H1 (cell line): ENCODE data around the gene LDHB. TPM values are rescaled to one million over a fixed set of nuclear protein-coding genes. Genes with fewer than 3 reads are reported as not detected.

Experiments used
- CTCF ChIA-PET: fragments of 300-600 bp; sonication (Branson Sonifier 250); formaldehyde crosslinking; loops from one replicate; lab custom pipeline; 2021; ENCODE audit not compliant: partially characterized antibody; lab: Charles Lee
- POLR2A ChIA-PET: fragments of 300-600 bp; sonication (Branson Sonifier 250); formaldehyde crosslinking; loops from one replicate; lab custom pipeline; 2021; ENCODE audit warnings: inconsistent platforms; ENCODE audit not compliant: partially characterized antibody; lab: Charles Lee
- DNase-seq, 2 experiments: peaks; one replicate each; pipeline versions ENCODE4 v3.0.0 to v3.0.0-alpha.2; 2010 to 2022; ENCODE audit warnings: low spot score in 2 of 2, low read depth in 1 of 2, mixed read lengths in 1 of 2
- FAIRE-seq: peaks from 2 replicates; lab custom pipeline; 2011; peaks lifted over from hg19 to GRCh38; lab: Jason Lieb, UNC
- H2AFZ ChIP-seq: 2 replicates; pipeline ENCODE4 v1.8.1; 2012; ENCODE audit warnings: low read length, inconsistent platforms
- H2AK5ac ChIP-seq: 2 replicates; pipeline ENCODE4 v1.6.1; 2013; ENCODE audit warnings: low read depth, low read length
- H2BK120ac ChIP-seq: replicated peaks from 2 replicates; pipeline ENCODE3; 2013; ENCODE audit warnings: low read depth, low read length, inconsistent platforms
- H2BK12ac ChIP-seq: 2 replicates; pipeline ENCODE4 v1.6.1; 2013; ENCODE audit warnings: low read depth, low read length
- H2BK15ac ChIP-seq: 2 replicates; pipeline ENCODE4 v1.6.1; 2013; ENCODE audit warnings: low read length
- H2BK20ac ChIP-seq: 2 replicates; pipeline ENCODE4 v1.6.1; 2013; ENCODE audit warnings: low read length
- H2BK5ac ChIP-seq: 2 replicates; pipeline ENCODE4 v1.6.1; 2013; ENCODE audit warnings: low read depth, low read length
- H3K14ac ChIP-seq: 2 replicates; pipeline ENCODE4 v1.6.1; 2013; ENCODE audit warnings: inconsistent platforms; ENCODE audit not compliant: insufficient read length
- H3K18ac ChIP-seq: 2 replicates; pipeline ENCODE4 v1.6.1; 2013; ENCODE audit warnings: low read length; ENCODE audit errors: extremely low read depth
- H3K23ac ChIP-seq: 2 replicates; pipeline ENCODE4 v1.6.1; 2013; ENCODE audit warnings: inconsistent platforms; ENCODE audit not compliant: insufficient read length
- H3K23me2 ChIP-seq: 2 replicates; pipeline ENCODE4 v1.6.1; 2013; ENCODE audit warnings: low read depth, low read length
- H3K27ac ChIP-seq: 2 replicates; pipeline ENCODE4 v1.6.1; 2011; ENCODE audit warnings: low read depth, low read length, inconsistent platforms
- H3K27me3 ChIP-seq, 4 experiments: replicated peaks in 1 of 4; 1 replicate in 1 of 4; 2 replicates in 3 of 4; pipeline versions ENCODE4 v1.6.1 to v1.8.1; 2011 to 2013; ENCODE audit warnings: low read length in 3 of 4, mild to moderate bottlenecking in 3 of 4, inconsistent platforms in 2 of 4, mixed read lengths in 2 of 4, moderate library complexity in 1 of 4; ENCODE audit not compliant: control insufficient read depth in 3 of 4, insufficient read depth in 3 of 4; ENCODE audit errors: extremely low read depth in 1 of 4
- H3K36me3 ChIP-seq, 4 experiments: 2 replicates each; pipeline versions ENCODE4 v1.6.1 to v1.8.1; 2011 to 2013; ENCODE audit warnings: mild to moderate bottlenecking in 4 of 4, low read length in 3 of 4, moderate library complexity in 2 of 4, control low read depth in 1 of 4, inconsistent platforms in 1 of 4; ENCODE audit not compliant: insufficient read depth in 4 of 4, control insufficient read depth in 2 of 4
- H3K4ac ChIP-seq: replicated peaks from 2 replicates; pipeline ENCODE3; 2013; ENCODE audit warnings: low read length, low read depth, mixed read lengths, inconsistent platforms; ENCODE audit not compliant: insufficient read length
- H3K4me1 ChIP-seq, 4 experiments: replicated peaks in 1 of 4; 1 replicate in 1 of 4; 2 replicates in 3 of 4; pipeline versions ENCODE4 v1.6.1 to v1.8.1; 2011 to 2013; ENCODE audit warnings: low read length in 3 of 4, inconsistent platforms in 2 of 4, mixed read lengths in 1 of 4; ENCODE audit not compliant: insufficient read depth in 4 of 4, control insufficient read depth in 3 of 4
- H3K4me2 ChIP-seq, 2 experiments: 2 replicates each; pipeline versions ENCODE4 v1.6.1 to v1.8.1; 2011 to 2013; ENCODE audit warnings: low read depth in 2 of 2, low read length in 2 of 2, control low read depth in 1 of 2, inconsistent platforms in 1 of 2, mild to moderate bottlenecking in 1 of 2; ENCODE audit not compliant: insufficient read depth in 1 of 2
- H3K4me3 ChIP-seq, 4 experiments: fragments of 200-600, 300-600 bp in 1 of 4; sonication (generic), shearing (Covaris generic), sonication (Bioruptor Twin) in 1 of 4; 2 replicates each; pipeline versions ENCODE4 v1.5.1 to v1.8.1; 2011 to 2016; ENCODE audit warnings: low read length in 4 of 4, low read depth in 3 of 4, control low read depth in 2 of 4, inconsistent platforms in 2 of 4, mild to moderate bottlenecking in 2 of 4, mixed read lengths in 1 of 4, moderate library complexity in 1 of 4; ENCODE audit not compliant: insufficient read depth in 2 of 4; ENCODE audit errors: extremely low read depth in 1 of 4
- H3K56ac ChIP-seq: replicated peaks from 2 replicates; pipeline ENCODE3; 2013; ENCODE audit warnings: low read depth, mild to moderate bottlenecking, mixed read lengths, low read length, inconsistent platforms; ENCODE audit not compliant: insufficient read length
- H3K79me1 ChIP-seq: 2 replicates; pipeline ENCODE4 v1.6.1; 2013; ENCODE audit warnings: low read depth, low read length, control low read depth
- H3K79me2 ChIP-seq, 2 experiments: 2 replicates each; pipeline versions ENCODE4 v1.6.1 to v1.8.1; 2012 to 2013; ENCODE audit warnings: low read length in 2 of 2, mild to moderate bottlenecking in 2 of 2, inconsistent platforms in 1 of 2; ENCODE audit not compliant: insufficient read depth in 2 of 2, control insufficient read depth in 1 of 2
- H3K9ac ChIP-seq, 4 experiments: replicated peaks in 1 of 4; 1 replicate in 1 of 4; 2 replicates in 3 of 4; pipeline versions ENCODE4 v1.6.1 to v1.8.1; 2011 to 2013; ENCODE audit warnings: low read depth in 3 of 4, low read length in 3 of 4, control low read depth in 2 of 4, mild to moderate bottlenecking in 2 of 4, moderate library complexity in 2 of 4, inconsistent platforms in 1 of 4; ENCODE audit errors: extremely low read depth in 1 of 4
- H3K9me3 ChIP-seq, 2 experiments: 2 replicates each; pipeline versions ENCODE4 v1.6.1 to v1.8.1; 2012 to 2013; ENCODE audit warnings: mild to moderate bottlenecking in 2 of 2, moderate library complexity in 2 of 2, control low read depth in 1 of 2, inconsistent platforms in 1 of 2, low read depth in 1 of 2, low read length in 1 of 2, mixed read lengths in 1 of 2; ENCODE audit not compliant: insufficient read depth in 2 of 2
- H4K20me1 ChIP-seq, 2 experiments: replicated peaks in 1 of 2; 2 replicates each; pipeline versions ENCODE3 to v1.8.1; 2011 to 2013; ENCODE audit warnings: inconsistent platforms in 2 of 2, low read length in 2 of 2, mild to moderate bottlenecking in 1 of 2; ENCODE audit not compliant: insufficient read depth in 2 of 2, control insufficient read depth in 1 of 2
- H4K5ac ChIP-seq: 2 replicates; pipeline ENCODE4 v1.6.1; 2013; ENCODE audit warnings: low read length, low read depth, mixed read lengths, inconsistent platforms; ENCODE audit not compliant: insufficient read length
- H4K8ac ChIP-seq: 2 replicates; pipeline ENCODE4 v1.8.0; 2013; ENCODE audit warnings: mild to moderate bottlenecking, moderate library complexity, low read length, inconsistent platforms; ENCODE audit not compliant: insufficient read depth; ENCODE audit errors: extremely low read depth
- H4K91ac ChIP-seq: replicated peaks from 2 replicates; pipeline ENCODE3; 2013; ENCODE audit warnings: low read length, mixed read lengths, inconsistent platforms; ENCODE audit not compliant: insufficient read length
- CTCF ChIP-seq, 3 experiments: IDR thresholded peaks; 1 replicate in 2 of 3; 2 replicates in 1 of 3; pipeline versions ENCODE4 v1.5.1 to v1.6.1; 2011; ENCODE audit warnings: low read length in 3 of 3, mild to moderate bottlenecking in 3 of 3, inconsistent platforms in 2 of 3, low read depth in 1 of 3, moderate library complexity in 1 of 3; ENCODE audit not compliant: insufficient read depth in 1 of 3; ENCODE audit errors: control extremely low read depth in 1 of 3
- HDAC2 ChIP-seq, 2 experiments: fragments of 300-600 bp in 1 of 2; sonication (generic) in 1 of 2; IDR thresholded peaks; 2 replicates each; pipeline ENCODE4 v1.6.1; 2011 to 2012; ENCODE audit warnings: low read depth in 2 of 2, low read length in 2 of 2, mild to moderate bottlenecking in 2 of 2, moderate library complexity in 2 of 2, borderline replicate concordance in 1 of 2, inconsistent platforms in 1 of 2
- POLR2AphosphoS5 ChIP-seq: IDR thresholded peaks from 2 replicates; pipeline ENCODE4 v1.6.1; 2011; ENCODE audit warnings: low read depth, low read length
- RAD21 ChIP-seq, 2 experiments: IDR thresholded peaks in 1 of 2; conservative IDR thresholded peaks in 1 of 2; 2 replicates each; pipeline ENCODE4 v1.6.1; 2011; ENCODE audit warnings: low read depth in 2 of 2, low read length in 2 of 2, improper control_type of control experiment in 1 of 2, inconsistent platforms in 1 of 2, mild to moderate bottlenecking in 1 of 2, moderate library complexity in 1 of 2
- RXRA ChIP-seq: IDR thresholded peaks from 2 replicates; pipeline ENCODE4 v1.6.1; 2011; ENCODE audit warnings: low read depth, mild to moderate bottlenecking, low read length, moderate library complexity; ENCODE audit not compliant: insufficient read depth
- SIRT6 ChIP-seq: IDR thresholded peaks from one replicate; pipeline ENCODE4 v1.7.1; 2012; ENCODE audit warnings: low read length, inconsistent platforms
- SP2 ChIP-seq: IDR thresholded peaks from 2 replicates; pipeline ENCODE4 v1.6.1; 2012; ENCODE audit warnings: mild to moderate bottlenecking, low read length, inconsistent platforms
- WGBS, 2 experiments: shearing (Covaris generic) in 1 of 2; methylation state at CpG; one replicate each; pipeline versions ENCODE4 v1.1.6 to v1.1.7; 2013 to 2015; ENCODE audit warnings: low lambda C conversion rate in 2 of 2, mixed read lengths in 2 of 2, inconsistent platforms in 1 of 2, low coverage in 1 of 2, missing lambda C conversion rate in 1 of 2; ENCODE audit not compliant: insufficient replicate concordance in 2 of 2, insufficient coverage in 1 of 2, insufficient read length in 1 of 2; ENCODE audit errors: extremely low coverage in 1 of 2, missing lambda C conversion rate in 1 of 2; 5-methylcytosine and 5-hydroxymethylcytosine counted together
- polyA plus RNA-seq, 7 experiments: library from polyadenylated mRNA; depleted of rRNA in 3 of 7; stranded (reverse) in 5 of 7; unstranded in 2 of 7; fragments of >200 nt in 5 of 7; fragments of 200-250 nt in 2 of 7; gene quantifications; 1 replicate in 5 of 7; 2 replicates in 1 of 7; 4 replicates in 1 of 7; pipeline versions ENCODE4 v1.2.1 to v1.2.3, GENCODE V29; 2011 to 2013; ENCODE audit warnings: missing spikeins in 2 of 7, mixed read lengths in 2 of 7
- total RNA-seq: library from RNA; stranded (reverse); fragmentation: NEBNext Ultra II Directional; extraction: Animal tissue kit (Norgen Biotek cat#: 25700); gene quantifications from 2 replicates; pipeline ENCODE4 v1.2.1, GENCODE V29; 2021

LDHB gene
- total and polyA plus RNA-seq, 2 of the 8 experiments (the other 6 are each of a cell fraction or from before 2014, with no cell fraction given): 1,177 to 1,781 TPM

GRCh38 chr12:21697904-21698630, 40.4 kb upstream of the LDHB start:
- no peak overlapping the region for H3K4me3 ChIP-seq
- no peak overlapping the region for H2BK15ac ChIP-seq
- H2AFZ ChIP-seq: no peak overlapping the region
- H2BK5ac ChIP-seq: no peak overlapping the region
- H4K5ac ChIP-seq: no peak overlapping the region
- H3K56ac ChIP-seq: no peak overlapping the region
- no peaks in the 10 kb centered on the region for H3K36me3 ChIP-seq
- no peak overlapping the region for H2BK120ac ChIP-seq
- no peaks in the 10 kb centered on the region for H3K79me2 ChIP-seq
- H3K14ac ChIP-seq: no peak overlapping the region
- H3K9ac ChIP-seq: no peak overlapping the region
- POLR2A ChIA-PET: interaction anchor here (0.9 kb wide), 1 partner anchor 292 kb away, joined by 6 read pairs; no protein-coding TSS in a partner anchor
- H3K18ac ChIP-seq: no peak overlapping the region
- H3K79me1 ChIP-seq: no peaks in the 10 kb centered on the region
- H3K9me3 ChIP-seq: no peaks in the 10 kb centered on the region
- FAIRE-seq (no peak), DNase-seq (no peak)
- no peak overlapping the region for H3K27ac ChIP-seq
- no peak overlapping the region for H2BK12ac ChIP-seq
- no peak overlapping the region for H2AK5ac ChIP-seq
- no peak overlapping the region for H3K23ac ChIP-seq
- no peak overlapping the region for H2BK20ac ChIP-seq
- H3K4me2 ChIP-seq: no peak overlapping the region
- H3K4ac ChIP-seq: no peak overlapping the region
- H3K4me1 ChIP-seq: peaks cover 0 to 4% (median 0%) of the 10 kb centered on the region in 4 experiments; a peak in 1 of 7 replicates
- 52% methylated on average over 7 of the region's 7 CpGs; no CpG with 5 or more reads in 1 of the 2 experiments for WGBS, 2 experiments
- TF ChIP-seq CTCF (IDR thresholded peaks at IDR 0.05; ENCODE audit: control extremely low read depth in 1 of 3, insufficient read depth in 1 of 3, low read depth in 1 of 3, low read length in 3 of 3): peak in 2 of 3 experiments; percentile 27 to 34; a peak in 2 of 4 replicates
- no peak for TF ChIP-seq SIRT6
- TF ChIP-seq SP2: no peak
- no peak for TF ChIP-seq POLR2AphosphoS5
- TF ChIP-seq RAD21 (IDR thresholded peaks at IDR 0.05 in 1 of 2, conservative IDR thresholded peaks at IDR 0.05 in 1 of 2; ENCODE audit: low read depth in 2 of 2, low read length in 2 of 2): peak in 1 of 2 experiments; percentile 70; a peak in 3 of 4 replicates
- TF ChIP-seq RXRA: no peak
- no peak for TF ChIP-seq HDAC2 (IDR thresholded peaks at IDR 0.05; ENCODE audit: borderline replicate concordance in 1 of 2, low read depth in 2 of 2, low read length in 2 of 2)
- H4K20me1 ChIP-seq: no peaks in the 10 kb centered on the region
- CTCF ChIA-PET: interaction anchor here (0.6 to 5.4 kb wide), 37 partner anchors 7 to 1129 kb away, joined by 3 to 73 read pairs (median 4); no protein-coding TSS in a partner anchor
- H3K23me2 ChIP-seq: no peaks in the 10 kb centered on the region
- no peaks in the 10 kb centered on the region for H3K27me3 ChIP-seq
- no peak overlapping the region for H4K91ac ChIP-seq
- no peak overlapping the region for H4K8ac ChIP-seq
